ENCODE data around the gene SH3TC1.

SH3TC1 gene

DNA sequence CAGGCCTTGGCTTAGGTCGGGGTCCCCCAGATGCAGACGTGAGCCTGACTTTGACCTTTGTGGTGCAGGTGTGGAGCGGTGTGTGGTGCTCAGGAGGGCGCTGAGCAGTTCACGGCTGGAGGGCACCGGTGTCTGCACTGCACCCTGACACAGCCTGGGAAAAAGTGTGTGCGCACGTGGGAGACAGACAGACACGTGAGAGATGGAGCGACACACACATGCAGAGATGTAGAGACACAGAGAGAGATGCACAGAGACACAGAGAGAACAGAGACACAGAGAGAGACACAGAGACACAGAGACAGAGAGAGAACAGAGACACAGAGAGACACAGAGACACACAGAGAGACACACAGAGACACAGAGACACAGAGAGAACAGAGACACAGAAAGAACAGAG is 64.3 kb downstream of the SH3TC1 start:
- DNase-seq (ENCODE audit: low read depth): no peak
- no peak overlapping the region for H3K4me3 ChIP-seq (ENCODE audit: low read depth, low read length)
- TF ChIP-seq, protein P1, sequence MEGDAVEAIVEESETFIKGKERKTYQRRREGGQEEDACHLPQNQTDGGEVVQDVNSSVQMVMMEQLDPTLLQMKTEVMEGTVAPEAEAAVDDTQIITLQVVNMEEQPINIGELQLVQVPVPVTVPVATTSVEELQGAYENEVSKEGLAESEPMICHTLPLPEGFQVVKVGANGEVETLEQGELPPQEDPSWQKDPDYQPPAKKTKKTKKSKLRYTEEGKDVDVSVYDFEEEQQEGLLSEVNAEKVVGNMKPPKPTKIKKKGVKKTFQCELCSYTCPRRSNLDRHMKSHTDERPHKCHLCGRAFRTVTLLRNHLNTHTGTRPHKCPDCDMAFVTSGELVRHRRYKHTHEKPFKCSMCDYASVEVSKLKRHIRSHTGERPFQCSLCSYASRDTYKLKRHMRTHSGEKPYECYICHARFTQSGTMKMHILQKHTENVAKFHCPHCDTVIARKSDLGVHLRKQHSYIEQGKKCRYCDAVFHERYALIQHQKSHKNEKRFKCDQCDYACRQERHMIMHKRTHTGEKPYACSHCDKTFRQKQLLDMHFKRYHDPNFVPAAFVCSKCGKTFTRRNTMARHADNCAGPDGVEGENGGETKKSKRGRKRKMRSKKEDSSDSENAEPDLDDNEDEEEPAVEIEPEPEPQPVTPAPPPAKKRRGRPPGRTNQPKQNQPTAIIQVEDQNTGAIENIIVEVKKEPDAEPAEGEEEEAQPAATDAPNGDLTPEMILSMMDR (IDR thresholded peaks at IDR 0.05; ENCODE audit: low read depth, low read length): no peak
- TF ChIP-seq POLR2A (IDR thresholded peaks at IDR 0.05; ENCODE audit: extremely low read depth, insufficient read length): no peak
- no peak for TF ChIP-seq MYC (IDR thresholded peaks at IDR 0.05; ENCODE audit: low read depth, low read length)
- TF ChIP-seq, protein P2, sequence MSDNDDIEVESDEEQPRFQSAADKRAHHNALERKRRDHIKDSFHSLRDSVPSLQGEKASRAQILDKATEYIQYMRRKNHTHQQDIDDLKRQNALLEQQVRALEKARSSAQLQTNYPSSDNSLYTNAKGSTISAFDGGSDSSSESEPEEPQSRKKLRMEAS (IDR thresholded peaks at IDR 0.05; ENCODE audit: low read depth, low read length): no peak

- no peak for DNase-seq (ENCODE audit: low read depth)
- no peak overlapping the region for H3K4me3 ChIP-seq (ENCODE audit: low read depth, low read length)
- no peak for TF ChIP-seq POLR2A (IDR thresholded peaks at IDR 0.05; ENCODE audit: extremely low read depth, insufficient read length)
- TF ChIP-seq, protein P1 (IDR thresholded peaks at IDR 0.05; ENCODE audit: low read depth, low read length): no peak
- no peak for TF ChIP-seq MYC (IDR thresholded peaks at IDR 0.05; ENCODE audit: low read depth, low read length)
- TF ChIP-seq, protein P2 (IDR thresholded peaks at IDR 0.05; ENCODE audit: low read depth, low read length): no peak
These were observed 65.0 kb downstream of the SH3TC1 start for GRCh38 chr4:8264106-8264505.

DNA sequence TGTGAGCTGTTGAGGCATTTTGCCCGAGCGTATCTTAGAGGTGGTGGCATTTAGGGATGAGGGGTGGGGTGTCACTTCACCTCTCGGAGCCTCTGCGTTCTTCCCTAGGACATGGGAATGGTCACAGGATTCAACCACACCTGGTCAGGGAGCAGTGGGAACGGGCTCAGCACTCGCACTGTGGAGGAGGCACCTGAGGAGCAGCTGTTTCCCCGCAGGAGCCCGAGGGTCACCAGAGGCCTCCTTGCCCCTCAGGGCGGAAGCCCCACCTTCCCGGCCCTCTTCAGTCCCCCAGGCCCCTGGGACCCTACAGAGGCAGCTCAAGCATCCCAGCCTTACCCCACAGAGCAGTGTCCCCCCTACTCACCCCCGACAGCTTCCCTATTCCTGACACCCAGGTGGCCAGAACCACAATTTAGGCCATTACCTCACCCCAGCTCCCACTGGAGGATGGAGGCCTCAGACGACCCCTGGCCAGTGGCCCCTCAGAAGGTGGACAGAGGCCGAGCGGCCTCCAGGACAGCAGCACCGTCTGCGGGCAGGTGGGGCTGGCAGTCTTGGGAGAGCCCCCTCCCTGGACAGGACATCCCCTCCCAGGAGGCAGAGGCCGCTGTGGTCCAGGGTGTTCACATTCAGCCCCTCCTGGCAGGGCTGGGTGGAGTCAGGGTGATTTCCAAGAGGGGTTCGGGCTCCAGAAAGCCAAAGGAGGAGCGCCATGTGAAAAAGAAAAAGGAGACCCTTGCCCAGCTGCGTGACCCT is 66.3 kb downstream of the SH3TC1 start:
- TF ChIP-seq, protein P1 (IDR thresholded peaks at IDR 0.05; ENCODE audit: low read depth, low read length): no peak
- TF ChIP-seq MYC (IDR thresholded peaks at IDR 0.05; ENCODE audit: low read depth, low read length): no peak
- no peak for TF ChIP-seq POLR2A (IDR thresholded peaks at IDR 0.05; ENCODE audit: extremely low read depth, insufficient read length)
- TF ChIP-seq, protein P2 (IDR thresholded peaks at IDR 0.05; ENCODE audit: low read depth, low read length): no peak
- no peak overlapping the region for H3K4me3 ChIP-seq (ENCODE audit: low read depth, low read length)

DNA sequence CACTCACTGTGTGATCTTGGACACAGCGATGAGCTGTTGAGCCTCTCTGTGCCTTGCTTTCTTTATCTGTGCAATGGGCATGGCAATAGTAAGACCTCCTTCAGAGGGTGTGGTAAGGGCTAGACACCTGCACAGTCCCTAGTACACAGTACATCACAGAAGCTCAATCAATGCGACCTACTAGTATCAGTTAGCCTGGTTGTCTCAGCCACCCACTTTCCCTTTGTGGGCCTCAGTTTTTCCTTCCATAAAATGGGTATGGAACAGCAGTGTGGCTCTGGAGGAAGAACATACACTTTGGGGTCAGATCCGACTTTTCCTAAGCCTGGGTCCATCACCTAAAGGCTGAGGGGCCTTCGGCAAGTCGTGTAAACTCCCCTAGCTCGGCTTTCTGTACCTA is 67.0 kb downstream of the SH3TC1 start:
- no peak overlapping the region for H3K4me3 ChIP-seq (ENCODE audit: low read depth, low read length)
- no peak for DNase-seq (ENCODE audit: low read depth)
- TF ChIP-seq, protein P2 (IDR thresholded peaks at IDR 0.05; ENCODE audit: low read depth, low read length): no peak
- TF ChIP-seq MYC (IDR thresholded peaks at IDR 0.05; ENCODE audit: low read depth, low read length): no peak
- no peak for TF ChIP-seq POLR2A (IDR thresholded peaks at IDR 0.05; ENCODE audit: extremely low read depth, insufficient read length)
- TF ChIP-seq, protein P1 (IDR thresholded peaks at IDR 0.05; ENCODE audit: low read depth, low read length): no peak

More for the DNA sequence above, 66.3 kb downstream of the SH3TC1 start:
- no peak for DNase-seq (ENCODE audit: low read depth)

DNA sequence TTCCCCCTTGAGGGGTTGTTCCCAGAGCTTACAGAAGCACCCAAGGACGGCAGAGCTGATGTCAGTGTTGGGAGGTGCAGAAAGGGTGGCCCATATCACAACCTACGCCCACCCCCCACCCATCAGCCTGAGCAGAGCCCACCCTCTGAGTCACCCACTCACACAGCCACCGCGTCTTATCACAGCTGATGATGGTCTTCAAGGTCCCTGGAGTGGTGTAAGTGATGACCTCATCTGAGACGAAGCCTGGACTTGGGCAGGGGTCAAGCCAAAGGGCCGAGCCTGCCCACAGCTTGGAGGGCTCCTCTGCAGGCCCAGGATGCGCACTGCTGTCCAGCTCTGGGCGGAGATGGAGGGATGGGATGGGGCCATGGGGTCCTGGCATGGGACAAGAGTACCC is 67.4 kb downstream of the SH3TC1 start:
- no peak for TF ChIP-seq MYC (IDR thresholded peaks at IDR 0.05; ENCODE audit: low read depth, low read length)
- no peak for TF ChIP-seq POLR2A (IDR thresholded peaks at IDR 0.05; ENCODE audit: extremely low read depth, insufficient read length)
- TF ChIP-seq, protein P1 (IDR thresholded peaks at IDR 0.05; ENCODE audit: low read depth, low read length): no peak
- TF ChIP-seq, protein P2 (IDR thresholded peaks at IDR 0.05; ENCODE audit: low read depth, low read length): no peak
- DNase-seq (ENCODE audit: low read depth): no peak
- no peak overlapping the region for H3K4me3 ChIP-seq (ENCODE audit: low read depth, low read length)
